Measurements from ENCODE around the gene MRPL54. TPM values are rescaled to one million over a fixed set of nuclear protein-coding genes. Genes with fewer than 3 reads are reported as not detected.

MRPL54 gene
- total RNA-seq, 4 donors from 2014 or later = 23.3 to 86.3 (median 63.3) TPM

DNA sequence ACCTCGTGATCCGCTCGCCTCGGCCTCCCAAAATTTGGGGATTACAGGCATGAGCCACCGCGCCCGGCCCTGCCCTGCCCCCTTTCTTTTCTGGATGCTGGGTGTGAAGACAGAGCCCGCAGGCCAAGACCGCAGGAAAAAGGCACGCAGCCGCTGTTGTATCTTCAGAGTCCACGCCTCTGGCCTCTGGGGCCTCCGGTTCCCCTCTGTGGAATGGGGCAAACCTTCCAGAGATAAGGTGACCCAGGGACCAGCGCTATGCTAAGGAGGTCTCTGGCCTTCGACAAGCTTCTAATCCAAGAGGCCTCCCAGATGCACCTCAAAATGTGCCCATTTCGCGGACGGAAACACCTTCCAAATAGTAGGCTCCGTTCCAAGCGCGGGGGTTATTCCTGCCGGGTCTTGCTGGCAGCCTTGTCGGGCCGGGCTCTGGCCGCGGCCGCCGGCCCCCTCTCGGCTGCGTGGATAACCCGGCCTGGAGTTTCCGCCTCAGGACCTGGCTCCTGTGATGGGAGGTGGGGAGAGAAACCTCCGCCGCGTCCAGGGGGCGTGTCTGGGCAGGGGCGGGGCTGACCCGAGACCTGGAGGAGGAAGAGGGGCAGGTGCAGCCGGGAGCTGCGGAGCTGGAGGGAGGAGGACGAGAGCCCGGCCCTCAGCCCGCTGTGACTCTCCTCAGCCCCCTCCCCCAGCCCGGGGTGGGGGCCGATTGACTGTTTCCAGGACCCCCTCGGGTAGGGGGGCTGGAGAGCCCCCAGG, 41.2 kb upstream of the MRPL54 start:
- intact Hi-C loops (cut with DNase I; ENCODE audit: low total_unique reads) = no loop called here
- Histone ChIP-seq H3K9me3 (no peaks in the 10 kb centered on the region), H3K27ac (no peak overlapping the region), H3K4me1 (no peaks in the 10 kb centered on the region), H3K4me3 (peak overlapping the region in 1 of 4 donors; percentile 21), H3K36me3 (no peaks in the 10 kb centered on the region), H3K27me3 (peaks cover 43 to 65% (median 47%) of the 10 kb centered on the region in 3 donors)
- TF ChIP-seq, protein P1, sequence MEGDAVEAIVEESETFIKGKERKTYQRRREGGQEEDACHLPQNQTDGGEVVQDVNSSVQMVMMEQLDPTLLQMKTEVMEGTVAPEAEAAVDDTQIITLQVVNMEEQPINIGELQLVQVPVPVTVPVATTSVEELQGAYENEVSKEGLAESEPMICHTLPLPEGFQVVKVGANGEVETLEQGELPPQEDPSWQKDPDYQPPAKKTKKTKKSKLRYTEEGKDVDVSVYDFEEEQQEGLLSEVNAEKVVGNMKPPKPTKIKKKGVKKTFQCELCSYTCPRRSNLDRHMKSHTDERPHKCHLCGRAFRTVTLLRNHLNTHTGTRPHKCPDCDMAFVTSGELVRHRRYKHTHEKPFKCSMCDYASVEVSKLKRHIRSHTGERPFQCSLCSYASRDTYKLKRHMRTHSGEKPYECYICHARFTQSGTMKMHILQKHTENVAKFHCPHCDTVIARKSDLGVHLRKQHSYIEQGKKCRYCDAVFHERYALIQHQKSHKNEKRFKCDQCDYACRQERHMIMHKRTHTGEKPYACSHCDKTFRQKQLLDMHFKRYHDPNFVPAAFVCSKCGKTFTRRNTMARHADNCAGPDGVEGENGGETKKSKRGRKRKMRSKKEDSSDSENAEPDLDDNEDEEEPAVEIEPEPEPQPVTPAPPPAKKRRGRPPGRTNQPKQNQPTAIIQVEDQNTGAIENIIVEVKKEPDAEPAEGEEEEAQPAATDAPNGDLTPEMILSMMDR (IDR thresholded peaks at IDR 0.05 in 4 of 5, conservative IDR thresholded peaks at IDR 0.05 in 1 of 5) = no peak
- no peak for TF ChIP-seq POLR2A (IDR thresholded peaks at IDR 0.05)
- peak in 1 of 2 donors; percentile 18 for DNase-seq
- in situ Hi-C loops (cut with MboI; ENCODE audit: low sequenced_read_pairs in 4 of 4) = no loop called here
- ATAC-seq = no peak

DNA sequence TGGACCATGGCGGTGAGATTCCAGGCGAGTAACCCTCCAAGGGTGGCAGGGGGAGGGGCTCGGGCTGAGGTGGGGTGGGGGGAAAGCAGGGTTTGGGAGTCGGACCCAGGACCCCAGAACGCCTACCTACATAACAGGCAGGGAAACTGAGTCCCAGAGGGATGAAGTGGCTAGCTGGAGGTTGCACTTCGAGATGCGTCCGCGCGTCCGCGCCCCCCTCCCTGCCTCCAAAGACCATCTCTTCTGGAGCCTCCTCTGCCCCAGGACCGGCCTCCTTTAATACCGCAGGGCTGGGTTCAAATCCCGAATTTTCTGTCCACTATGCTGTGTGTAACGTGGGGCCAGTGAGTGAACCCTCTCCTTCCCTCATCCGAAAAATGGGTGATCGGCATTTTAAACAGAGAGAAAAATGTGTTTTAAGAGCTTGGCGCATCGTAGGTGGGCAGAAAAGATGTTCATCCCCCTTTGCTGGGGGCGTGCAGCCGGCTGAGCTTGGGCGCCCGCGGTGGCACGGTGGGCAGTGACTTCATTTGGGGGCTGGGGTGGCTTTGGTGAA, 40.5 kb upstream of the MRPL54 start:
- Histone ChIP-seq H3K36me3 (no peaks in the 10 kb centered on the region), H3K9me3 (no peaks in the 10 kb centered on the region), H3K27ac (no peak overlapping the region), H3K4me3 (peak overlapping the region in 1 of 4 donors; percentile 21), H3K27me3 (peaks cover 43 to 65% (median 47%) of the 10 kb centered on the region in 3 donors), H3K4me1 (no peaks in the 10 kb centered on the region)
- in situ Hi-C loops (cut with MboI; ENCODE audit: low sequenced_read_pairs in 4 of 4) = no loop called here
- ATAC-seq = no peak
- DNase-seq = no peak
- intact Hi-C loops (cut with DNase I; ENCODE audit: low total_unique reads) = no loop called here
- TF ChIP-seq, protein P1 (IDR thresholded peaks at IDR 0.05 in 4 of 5, conservative IDR thresholded peaks at IDR 0.05 in 1 of 5) = no peak
- no peak for TF ChIP-seq POLR2A (IDR thresholded peaks at IDR 0.05)

DNA sequence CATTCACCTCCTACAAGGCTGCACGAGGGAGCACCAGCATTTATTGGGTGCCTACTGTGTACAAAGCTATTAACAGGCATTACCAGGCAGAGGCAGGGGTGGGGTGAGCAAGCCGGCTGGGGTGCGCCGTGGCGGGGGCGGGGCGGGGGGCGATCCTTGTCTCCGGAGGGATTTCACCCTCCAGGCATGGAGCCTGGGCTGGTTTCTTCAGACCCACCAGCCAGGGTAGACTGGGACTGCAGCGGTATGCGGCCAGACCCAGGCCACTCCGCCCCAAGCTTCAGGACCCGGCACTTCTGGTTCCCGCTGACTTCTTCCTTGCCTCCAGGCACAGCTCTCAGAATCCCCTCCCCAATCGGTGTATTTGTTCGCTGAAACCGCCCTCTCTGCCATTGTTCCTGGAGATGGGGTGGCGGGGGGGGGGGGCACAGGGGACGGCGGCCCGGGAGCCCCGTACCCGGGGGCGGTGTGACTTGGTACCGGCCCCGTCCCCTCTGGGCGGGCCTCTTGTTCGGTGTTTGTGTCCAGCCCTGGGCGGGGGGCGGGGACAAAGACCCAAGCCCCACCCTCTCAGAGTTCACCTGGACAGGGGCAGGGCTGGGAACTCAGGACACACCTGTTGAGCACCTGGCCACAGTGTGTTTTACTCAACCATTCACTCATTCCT, 39.9 kb upstream of the MRPL54 start:
- no peak for ATAC-seq
- Histone ChIP-seq H3K36me3 (no peaks in the 10 kb centered on the region), H3K4me1 (no peaks in the 10 kb centered on the region), H3K9me3 (no peaks in the 10 kb centered on the region), H3K27me3 (peaks cover 43 to 63% (median 47%) of the 10 kb centered on the region in 3 donors), H3K4me3 (no peak overlapping the region), H3K27ac (no peak overlapping the region)
- no peak for DNase-seq
- intact Hi-C loops (cut with DNase I; ENCODE audit: low total_unique reads) (no loop called here), in situ Hi-C loops (cut with MboI; ENCODE audit: low sequenced_read_pairs in 4 of 4) (no loop called here)
- no peak for TF ChIP-seq POLR2A (IDR thresholded peaks at IDR 0.05)
- TF ChIP-seq, protein P1 (IDR thresholded peaks at IDR 0.05 in 4 of 5, conservative IDR thresholded peaks at IDR 0.05 in 1 of 5) = no peak

DNA sequence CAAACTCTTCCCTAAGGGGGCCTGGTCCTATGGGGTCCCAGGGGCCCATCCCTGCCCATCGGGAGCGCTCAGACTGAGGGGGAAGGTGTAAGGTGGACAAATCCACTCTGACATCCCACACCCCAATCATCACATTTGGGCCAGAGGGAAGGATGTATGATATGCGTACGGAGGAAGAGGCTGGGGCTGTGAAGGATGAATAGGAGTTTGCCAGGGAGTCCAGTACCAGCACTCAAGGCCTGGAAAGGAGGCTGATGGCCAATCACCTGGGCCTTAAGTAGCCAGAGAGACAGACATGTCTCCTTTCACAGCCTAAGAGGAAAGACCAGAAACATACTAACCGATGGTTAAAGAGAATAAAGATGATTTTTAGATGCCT, 39.4 kb upstream of the MRPL54 start:
- ATAC-seq = no peak
- TF ChIP-seq, protein P1 (IDR thresholded peaks at IDR 0.05 in 4 of 5, conservative IDR thresholded peaks at IDR 0.05 in 1 of 5) = no peak
- TF ChIP-seq POLR2A (IDR thresholded peaks at IDR 0.05) = no peak
- Histone ChIP-seq H3K4me3 (no peak overlapping the region), H3K27me3 (peaks cover 43 to 61% (median 47%) of the 10 kb centered on the region in 3 donors), H3K9me3 (no peaks in the 10 kb centered on the region), H3K36me3 (no peaks in the 10 kb centered on the region), H3K4me1 (no peaks in the 10 kb centered on the region), H3K27ac (no peak overlapping the region)
- in situ Hi-C loops (cut with MboI; ENCODE audit: low sequenced_read_pairs in 4 of 4) (no loop called here), intact Hi-C loops (cut with DNase I; ENCODE audit: low total_unique reads) (no loop called here)
- DNase-seq = no peak
